Ishikawa (cell line): ENCODE data around the gene ANGPTL5.

Experiments
- EP300 ChIP-seq: IDR thresholded peaks from 2 replicates; pipeline ENCODE4 v1.6.1; 2012; ENCODE audit warnings: borderline replicate concordance
- REST ChIP-seq: IDR thresholded peaks from 2 replicates; pipeline ENCODE4 v1.6.1; 2012; ENCODE audit warnings: low read depth, mild to moderate bottlenecking
- USF1 ChIP-seq: IDR thresholded peaks from 2 replicates; pipeline ENCODE4 v1.6.1; 2012
- TF ChIP-seq, protein P1 (sequence below): IDR thresholded peaks from 2 replicates; pipeline ENCODE4 v1.6.1; 2012

DNA sequence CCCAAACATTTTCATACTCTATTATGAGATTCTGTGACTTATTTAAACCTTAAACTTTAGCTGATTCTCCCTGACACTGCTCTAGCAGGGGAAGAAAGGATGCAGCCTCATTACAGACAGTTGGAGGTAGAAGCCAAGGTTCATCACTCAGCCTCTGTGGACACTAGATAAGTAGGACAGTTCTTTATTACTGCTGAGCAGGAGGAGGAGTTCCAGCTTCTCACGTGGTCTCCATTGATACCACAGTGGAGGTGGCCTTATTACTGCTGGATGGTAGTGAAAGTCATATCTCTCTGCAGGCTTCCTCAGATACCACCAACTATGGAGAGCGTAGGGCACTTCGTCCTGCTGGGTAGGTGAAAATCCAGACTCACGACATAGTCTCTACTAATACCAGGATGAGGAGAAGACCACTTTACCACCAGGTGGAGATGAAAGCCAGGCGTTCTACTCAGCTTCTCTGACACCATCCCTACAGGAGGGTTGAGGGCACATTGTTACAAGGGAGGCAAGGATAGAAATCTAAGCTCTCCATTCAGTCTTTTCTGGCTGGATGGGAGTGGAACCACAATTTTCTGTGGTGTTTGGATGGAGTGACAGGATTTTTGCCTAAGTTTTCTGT is 13.1 kb upstream of the ANGPTL5 start:
- TF ChIP-seq, protein P1, sequence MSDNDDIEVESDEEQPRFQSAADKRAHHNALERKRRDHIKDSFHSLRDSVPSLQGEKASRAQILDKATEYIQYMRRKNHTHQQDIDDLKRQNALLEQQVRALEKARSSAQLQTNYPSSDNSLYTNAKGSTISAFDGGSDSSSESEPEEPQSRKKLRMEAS = no peak
- TF ChIP-seq REST = no peak
- no peak for TF ChIP-seq EP300
- no peak for TF ChIP-seq USF1
